Mesothelial cell of epicardium (in vitro differentiated cells): ENCODE results near the gene CHST7. TPM values are rescaled to one million over a fixed set of nuclear protein-coding genes. Genes with fewer than 3 reads are reported as not detected.

ENCODE experiments used
- DNase-seq, 2 experiments: peaks; one replicate each; pipeline ENCODE4 v3.0.0; 2021; ENCODE audit warnings: low spot score in 2 of 2; ENCODE audit not compliant: unreplicated experiment in 2 of 2
- H3K27ac Mint-ChIP-seq: 2 replicates; pipeline ENCODE4 v1.8.0; 2021; ENCODE audit warnings: mixed read lengths
- H3K27me3 Mint-ChIP-seq: 2 replicates; pipeline ENCODE4 v1.8.0; 2021; ENCODE audit warnings: low read depth, mixed read lengths
- H3K36me3 Mint-ChIP-seq: 2 replicates; pipeline ENCODE4 v1.8.0; 2021; ENCODE audit warnings: mixed read lengths
- H3K4me1 Mint-ChIP-seq: 2 replicates; pipeline ENCODE4 v1.8.0; 2021; ENCODE audit warnings: mixed read lengths
- H3K4me3 Mint-ChIP-seq: 2 replicates; pipeline ENCODE4 v1.8.0; 2021; ENCODE audit warnings: mild to moderate bottlenecking, moderate library complexity, mixed read lengths
- H3K9me3 Mint-ChIP-seq: 2 replicates; pipeline ENCODE4 v1.8.0; 2021; ENCODE audit warnings: mixed read lengths
- total RNA-seq: library from RNA; stranded (reverse); gene quantifications from 3 replicates; pipeline ENCODE4 v1.2.1, GENCODE V29; 2021
- TF ChIP-seq, protein P1 (sequence below): fragments of 200-600 bp; sonication (generic); IDR thresholded peaks from one replicate; pipeline ENCODE4 v1.5.0; 2021; ENCODE audit warnings: antibody characterized with exemption; ENCODE audit not compliant: unreplicated experiment

CHST7 gene
- total RNA-seq, 1 donor from 2014 or later = 0.40 TPM

DNA sequence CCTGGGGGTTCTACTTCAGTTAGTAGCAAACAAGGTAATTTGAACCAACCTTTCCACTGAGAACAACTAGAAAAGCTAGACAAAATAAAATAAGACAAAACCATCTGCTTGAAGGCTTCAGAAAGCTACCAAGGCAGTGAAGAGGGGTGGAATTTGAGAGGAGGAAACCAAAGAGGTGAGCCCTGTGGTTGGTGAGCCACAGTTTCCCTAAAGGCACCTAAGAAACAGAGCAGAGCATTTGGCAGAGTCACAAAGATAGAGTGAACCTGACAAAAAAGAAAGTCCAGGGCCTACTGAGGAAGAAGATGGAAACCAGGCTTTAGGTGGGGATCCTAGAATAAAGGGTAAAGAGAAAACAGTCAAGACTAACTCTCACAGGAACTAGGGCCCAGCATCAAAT lies 44.3 kb downstream of the CHST7 start:
- no peak overlapping the region for H3K27ac Mint-ChIP-seq
- no peak for DNase-seq
- TF ChIP-seq, protein P1, sequence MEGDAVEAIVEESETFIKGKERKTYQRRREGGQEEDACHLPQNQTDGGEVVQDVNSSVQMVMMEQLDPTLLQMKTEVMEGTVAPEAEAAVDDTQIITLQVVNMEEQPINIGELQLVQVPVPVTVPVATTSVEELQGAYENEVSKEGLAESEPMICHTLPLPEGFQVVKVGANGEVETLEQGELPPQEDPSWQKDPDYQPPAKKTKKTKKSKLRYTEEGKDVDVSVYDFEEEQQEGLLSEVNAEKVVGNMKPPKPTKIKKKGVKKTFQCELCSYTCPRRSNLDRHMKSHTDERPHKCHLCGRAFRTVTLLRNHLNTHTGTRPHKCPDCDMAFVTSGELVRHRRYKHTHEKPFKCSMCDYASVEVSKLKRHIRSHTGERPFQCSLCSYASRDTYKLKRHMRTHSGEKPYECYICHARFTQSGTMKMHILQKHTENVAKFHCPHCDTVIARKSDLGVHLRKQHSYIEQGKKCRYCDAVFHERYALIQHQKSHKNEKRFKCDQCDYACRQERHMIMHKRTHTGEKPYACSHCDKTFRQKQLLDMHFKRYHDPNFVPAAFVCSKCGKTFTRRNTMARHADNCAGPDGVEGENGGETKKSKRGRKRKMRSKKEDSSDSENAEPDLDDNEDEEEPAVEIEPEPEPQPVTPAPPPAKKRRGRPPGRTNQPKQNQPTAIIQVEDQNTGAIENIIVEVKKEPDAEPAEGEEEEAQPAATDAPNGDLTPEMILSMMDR = no peak
- peaks cover 2% of the 10 kb centered on the region for H3K4me1 Mint-ChIP-seq
- H3K27me3 Mint-ChIP-seq = no peaks in the 10 kb centered on the region
- peaks cover 23% of the 10 kb centered on the region for H3K36me3 Mint-ChIP-seq
- no peak overlapping the region for H3K4me3 Mint-ChIP-seq
- peaks cover 27% of the 10 kb centered on the region for H3K9me3 Mint-ChIP-seq

- no peak for DNase-seq
- H3K9me3 Mint-ChIP-seq = peaks cover 31% of the 10 kb centered on the region
- H3K4me3 Mint-ChIP-seq = no peak overlapping the region
- peaks cover 2% of the 10 kb centered on the region for H3K4me1 Mint-ChIP-seq
- TF ChIP-seq, protein P1 = no peak
- H3K36me3 Mint-ChIP-seq = peaks cover 20% of the 10 kb centered on the region
- H3K27ac Mint-ChIP-seq = no peak overlapping the region
- no peaks in the 10 kb centered on the region for H3K27me3 Mint-ChIP-seq
These were observed 45.4 kb downstream of the CHST7 start for GRCh38 chrX:46618947-46619346.

DNA sequence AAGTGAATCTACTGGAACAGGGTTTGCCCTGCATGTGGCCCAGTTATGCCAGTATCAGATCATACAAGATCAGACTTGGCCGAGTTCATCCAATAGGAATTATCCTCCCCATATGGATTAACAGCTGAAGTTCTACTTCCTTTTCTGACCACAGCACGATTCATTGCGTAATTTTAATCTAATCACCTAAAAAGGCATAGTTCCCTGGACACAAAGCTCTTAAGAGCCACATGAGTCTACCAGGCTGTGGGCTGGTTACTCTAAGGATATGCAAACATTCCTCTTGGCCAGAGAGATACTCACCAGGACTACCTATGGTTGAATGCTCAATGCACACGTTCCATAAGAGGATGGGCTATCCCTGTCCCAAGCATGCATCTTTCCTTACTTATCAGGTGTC lies 46.9 kb downstream of the CHST7 start:
- TF ChIP-seq, protein P1 = no peak
- no peak overlapping the region for H3K4me3 Mint-ChIP-seq
- H3K36me3 Mint-ChIP-seq = peaks cover 20% of the 10 kb centered on the region
- DNase-seq = no peak
- H3K27ac Mint-ChIP-seq = no peak overlapping the region
- H3K27me3 Mint-ChIP-seq = no peaks in the 10 kb centered on the region
- peaks cover 2% of the 10 kb centered on the region for H3K4me1 Mint-ChIP-seq
- peaks cover 31% of the 10 kb centered on the region for H3K9me3 Mint-ChIP-seq

DNA sequence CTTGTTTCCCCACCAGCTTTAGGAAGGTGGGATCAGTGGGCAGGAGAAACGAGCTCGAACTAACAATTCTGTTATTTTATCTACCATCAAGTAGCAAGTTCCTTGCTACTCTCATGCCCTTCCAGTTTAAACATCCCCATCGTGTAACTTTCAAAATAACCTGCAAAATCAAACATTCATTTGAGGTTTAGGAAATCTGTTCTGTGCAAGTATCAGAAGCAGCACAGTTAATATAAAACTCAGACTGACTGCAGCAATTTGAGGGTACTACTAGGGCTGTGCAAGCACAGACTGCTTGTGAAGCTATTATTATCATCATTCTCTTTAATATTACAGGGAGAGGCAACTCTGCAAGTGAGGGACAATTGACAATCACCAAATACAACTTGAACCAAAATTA lies 48.0 kb downstream of the CHST7 start:
- Mint-ChIP-seq H3K9me3 (peaks cover 29% of the 10 kb centered on the region), H3K4me1 (peaks cover 2% of the 10 kb centered on the region), H3K36me3 (peaks cover 20% of the 10 kb centered on the region), H3K4me3 (no peak overlapping the region), H3K27me3 (no peaks in the 10 kb centered on the region), H3K27ac (no peak overlapping the region)
- DNase-seq = no peak
- TF ChIP-seq, protein P1 = no peak

- no peak for DNase-seq
- Mint-ChIP-seq H3K27me3 (no peaks in the 10 kb centered on the region), H3K4me1 (peaks cover 14% of the 10 kb centered on the region), H3K4me3 (no peak overlapping the region), H3K27ac (no peak overlapping the region), H3K36me3 (peaks cover 9% of the 10 kb centered on the region), H3K9me3 (peaks cover 14% of the 10 kb centered on the region)
- TF ChIP-seq, protein P1 = no peak
These were observed 50.7 kb downstream of the CHST7 start for GRCh38 chrX:46624090-46624786.

DNA sequence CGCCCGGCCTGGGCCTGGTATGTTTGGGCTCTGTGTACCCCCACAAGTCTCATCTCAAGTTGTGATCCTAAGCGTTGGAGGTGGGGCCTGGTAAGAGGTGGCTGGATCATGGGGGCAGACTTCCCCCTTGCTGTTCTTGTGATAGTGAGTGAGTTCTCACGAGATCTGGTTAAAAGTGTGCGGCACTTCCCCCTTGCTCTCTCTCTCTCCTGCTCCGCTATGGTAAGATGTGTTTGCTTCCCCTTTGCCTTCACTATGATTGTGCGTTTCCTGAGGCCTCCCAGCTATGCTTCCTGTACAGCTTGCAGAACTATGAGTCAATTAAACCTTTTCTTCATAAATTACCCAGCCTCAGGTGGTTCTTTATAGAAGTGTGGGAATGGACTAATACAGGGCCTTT lies 53.0 kb downstream of the CHST7 start:
- no peak for DNase-seq
- peaks cover 2% of the 10 kb centered on the region for H3K36me3 Mint-ChIP-seq

More for the DNA sequence above, 53.0 kb downstream of the CHST7 start:
- Mint-ChIP-seq H3K4me1 (peaks cover 14% of the 10 kb centered on the region), H3K27me3 (no peaks in the 10 kb centered on the region), H3K27ac (no peak overlapping the region), H3K4me3 (no peak overlapping the region), H3K9me3 (peaks cover 14% of the 10 kb centered on the region)
- TF ChIP-seq, protein P1 = no peak
